MM.1S (cell line): Measurements from ENCODE around the gene TNFRSF13B.

ENCODE experiments used
- CTCF ChIP-seq: fragments of 300-600 bp; sonication (generic); IDR thresholded peaks from 2 replicates; pipeline ENCODE4 v1.5.1; 2016; ENCODE audit warnings: antibody characterized with exemption, low read length, mixed read lengths
- EZH2 ChIP-seq: fragments of 300-600 bp; sonication (generic); optimal IDR thresholded peaks from 2 replicates; pipeline ENCODE3; 2017; ENCODE audit warnings: low read depth, mild to moderate bottlenecking, antibody characterized with exemption, low read length, mixed read lengths

GRCh38 chr17:16947470-16947869 is 24.4 kb downstream of the TNFRSF13B start:
- no peak for TF ChIP-seq CTCF
- no peak for TF ChIP-seq EZH2
